Amygdala (tissue), 56 donors: ENCODE measurements around the gene EHBP1.

Experiments used
- DNase-seq, 56 donors: peaks; one replicate each; lab custom pipeline; 2025; lab: John Stamatoyannopoulos, UW

Gene EHBP1

DNA sequence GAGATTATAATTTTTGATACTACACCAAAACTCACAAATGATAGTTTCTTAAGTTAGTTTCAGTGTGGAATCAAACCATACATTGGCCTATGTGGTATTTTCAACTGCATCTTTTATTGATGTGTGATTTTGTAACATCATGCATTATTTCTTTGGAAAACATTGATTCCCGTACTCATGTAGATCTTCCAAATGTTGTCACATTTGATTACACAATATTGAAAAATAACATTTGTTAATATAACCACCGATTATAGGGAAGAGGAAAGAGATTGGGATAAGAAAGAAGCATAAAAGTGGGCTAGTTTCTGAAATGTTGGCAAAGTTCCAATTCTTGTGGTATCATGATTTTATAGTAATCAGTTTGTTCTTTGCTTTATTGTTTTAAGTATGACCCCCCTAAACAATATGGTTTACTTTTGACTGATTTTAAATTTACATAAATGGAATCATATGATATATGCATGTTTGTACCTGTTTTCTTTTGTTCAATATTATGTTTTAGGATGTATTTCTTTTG is 227.9 kb downstream of the EHBP1 start:
- DNase-seq = no peak

DNA sequence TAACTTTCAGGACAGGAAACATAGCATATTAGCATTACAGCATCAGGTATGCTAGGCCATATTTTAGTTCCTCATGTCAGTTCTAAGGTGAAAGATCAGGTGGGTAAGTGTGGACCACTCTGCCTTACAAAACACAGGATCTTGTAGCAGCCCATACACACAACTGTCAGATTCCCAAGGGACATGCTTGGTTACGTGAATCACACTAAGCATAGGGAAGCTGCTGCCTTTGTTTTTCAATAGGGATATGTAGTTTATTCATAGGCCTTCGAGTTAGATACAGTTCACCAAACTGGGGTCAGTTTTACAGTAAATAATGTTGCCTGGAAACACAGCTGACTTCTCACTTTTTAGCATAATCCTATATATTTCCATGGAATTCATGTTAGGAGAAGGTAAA is 229.0 kb downstream of the EHBP1 start:
- no peak for DNase-seq

DNA sequence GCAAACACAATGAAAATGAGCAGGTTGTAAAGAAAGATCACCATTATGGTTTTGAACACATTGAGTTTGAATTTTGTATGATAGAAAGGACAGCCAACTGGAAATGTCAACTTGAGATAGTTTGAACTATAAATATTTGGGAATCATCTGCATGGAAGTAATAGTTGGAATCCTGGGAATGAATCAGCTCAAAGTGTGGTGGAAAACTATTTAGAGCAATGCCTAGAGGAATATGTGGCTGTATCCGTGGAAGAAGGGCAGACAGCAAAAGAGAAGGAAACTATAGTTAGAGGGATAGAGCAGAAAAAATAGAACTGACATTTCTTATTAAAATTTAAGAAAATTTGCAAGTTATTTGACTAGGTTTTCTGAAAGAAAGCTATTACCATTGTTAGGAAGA is 232.6 kb downstream of the EHBP1 start:
- no peak for DNase-seq

DNA sequence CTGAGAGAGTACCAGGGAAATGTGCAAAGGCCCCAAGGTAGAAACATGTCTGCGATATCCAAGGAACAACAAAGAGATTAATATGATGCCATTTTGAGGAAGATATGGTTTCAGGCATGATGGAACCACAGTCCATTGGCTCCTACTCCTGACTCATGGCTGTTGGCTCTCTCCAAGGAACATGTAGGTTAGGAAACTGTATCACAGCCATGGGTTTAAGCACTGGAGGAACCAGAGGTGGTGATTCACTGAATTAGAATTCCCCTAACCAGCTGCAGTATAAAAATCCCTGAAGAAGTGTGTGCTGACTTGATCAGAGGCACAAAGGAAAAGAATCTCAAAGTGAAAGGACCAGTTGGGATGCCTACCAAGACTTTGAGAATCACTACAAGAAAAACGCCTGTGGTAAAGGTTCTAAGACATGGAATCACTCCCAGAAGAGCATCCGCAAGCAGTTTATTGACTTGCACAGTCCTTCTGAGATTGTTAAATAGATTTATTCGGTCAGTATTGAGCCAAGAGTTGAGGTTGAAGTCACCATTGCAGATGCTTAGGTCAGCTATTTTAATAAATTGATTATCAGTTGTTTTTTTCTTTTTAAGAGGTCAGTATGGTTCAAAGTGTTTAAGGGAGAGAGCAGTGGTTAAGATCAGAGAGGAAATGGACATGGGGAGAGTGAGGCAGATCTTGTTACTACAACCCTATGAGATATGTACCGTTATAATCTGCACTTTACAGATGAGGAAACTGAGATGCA is 234.4 kb downstream of the EHBP1 start:
- no peak for DNase-seq

DNA sequence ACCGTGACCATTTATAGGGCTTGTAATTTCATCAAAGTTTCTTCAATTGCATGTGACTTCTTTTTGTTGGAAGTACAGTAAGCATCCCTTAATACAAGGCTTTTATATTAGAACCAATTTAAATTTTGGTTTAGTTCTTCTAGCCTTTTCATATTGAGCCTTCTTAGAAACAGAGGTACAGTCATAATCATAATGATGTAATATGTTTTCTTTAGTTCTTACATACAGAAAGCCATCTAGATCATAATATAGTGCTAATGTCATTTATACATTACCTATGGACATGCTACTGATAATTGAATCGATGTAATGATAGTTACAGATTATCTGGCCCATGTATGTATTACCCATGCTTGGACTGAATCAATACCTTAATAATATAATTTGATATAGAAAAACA is 235.2 kb downstream of the EHBP1 start:
- DNase-seq = no peak

DNA sequence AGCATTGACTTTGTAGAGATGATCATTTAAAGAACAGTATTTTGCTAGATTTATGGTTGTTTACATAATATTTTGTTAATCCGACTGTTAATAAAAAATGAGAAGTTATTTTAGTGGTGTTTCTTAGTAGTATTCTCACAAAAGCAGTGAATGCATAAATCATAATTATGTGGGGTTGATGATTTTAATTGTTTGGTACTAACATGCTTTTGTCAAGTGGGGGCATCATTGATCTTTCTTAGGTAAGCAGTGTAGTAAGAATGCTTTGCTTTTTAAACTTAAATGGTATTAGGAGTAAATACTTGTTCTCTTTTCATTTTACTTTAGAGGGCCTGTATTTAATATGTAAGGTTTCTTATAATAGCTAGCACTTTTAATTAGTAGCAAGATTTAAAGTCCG is 235.9 kb downstream of the EHBP1 start:
- no peak for DNase-seq

DNA sequence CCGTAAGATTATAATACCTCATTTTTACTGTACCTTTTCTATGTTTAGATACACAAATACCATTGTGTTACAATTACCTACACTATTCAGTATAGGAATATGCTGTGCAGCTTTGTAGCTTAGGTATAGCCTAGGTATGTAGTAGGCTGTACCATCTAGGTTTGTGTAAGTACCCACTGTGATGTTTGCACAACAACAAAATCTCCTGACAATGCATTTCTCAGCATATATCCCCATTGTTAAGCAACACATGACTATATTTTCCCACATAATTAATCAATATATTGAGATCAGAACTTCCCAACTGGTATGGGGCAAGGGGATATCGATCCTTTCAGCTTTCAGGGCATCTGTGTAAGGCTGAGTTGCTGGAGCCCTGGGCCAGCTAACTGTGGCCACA is 238.8 kb downstream of the EHBP1 start:
- no peak for DNase-seq

DNA sequence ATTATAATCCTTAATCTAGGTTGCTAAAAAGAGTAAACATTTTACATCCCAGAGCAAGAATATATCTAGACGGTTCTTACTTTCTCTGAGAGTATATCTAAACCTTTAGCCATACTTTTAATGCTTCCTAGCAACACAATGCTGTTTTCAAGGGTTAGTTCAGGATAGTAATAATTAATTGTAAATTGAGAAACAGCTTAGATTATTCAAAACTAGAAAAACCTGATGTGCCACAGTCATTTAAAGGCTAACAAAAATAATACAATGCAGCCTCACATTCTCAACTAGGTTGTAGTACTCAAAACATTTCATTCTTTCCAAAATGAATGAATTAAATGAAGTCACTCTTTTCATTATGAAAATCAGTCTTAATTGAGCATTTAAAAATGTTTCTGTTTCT is 241.9 kb downstream of the EHBP1 start:
- no peak for DNase-seq

DNA sequence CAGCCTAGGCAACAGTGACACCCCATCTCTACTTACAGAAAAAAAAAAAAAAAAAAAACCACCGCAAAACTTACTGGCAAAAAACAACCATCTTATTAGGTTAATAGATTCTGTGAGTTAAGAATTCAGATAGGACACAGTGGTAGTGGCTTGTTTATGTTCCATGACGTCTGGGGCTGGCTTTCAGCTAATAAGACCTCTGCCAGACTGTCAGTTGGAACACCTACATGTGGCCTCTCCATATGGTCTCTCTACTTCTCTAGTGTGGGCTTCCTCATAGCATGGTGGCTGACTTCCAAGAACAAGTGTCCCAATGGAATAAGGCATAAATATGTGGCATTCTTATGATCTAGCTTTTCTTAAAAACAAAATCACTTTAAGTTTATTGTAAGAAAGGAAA is 251.1 kb downstream of the EHBP1 start:
- peak in 1 of 56 donors; percentile 29 for DNase-seq

DNA sequence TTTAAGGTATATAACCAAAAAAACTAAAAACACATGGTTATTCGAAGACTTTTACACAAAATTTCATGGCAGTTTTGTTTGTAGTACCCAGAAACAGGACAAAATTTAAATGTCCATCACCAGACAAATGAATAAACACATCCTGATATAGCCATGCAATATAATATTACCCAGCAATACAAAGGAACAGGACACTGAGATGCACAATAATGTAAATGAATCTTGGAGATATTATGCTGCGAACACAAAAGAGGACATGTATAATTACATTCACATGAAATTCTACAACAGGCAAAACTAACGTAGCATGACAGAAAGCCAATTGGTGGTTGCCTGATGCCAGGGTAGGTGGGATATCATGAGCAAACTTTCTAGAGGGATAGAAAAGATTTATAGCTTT is 252.7 kb downstream of the EHBP1 start:
- no peak for DNase-seq

DNA sequence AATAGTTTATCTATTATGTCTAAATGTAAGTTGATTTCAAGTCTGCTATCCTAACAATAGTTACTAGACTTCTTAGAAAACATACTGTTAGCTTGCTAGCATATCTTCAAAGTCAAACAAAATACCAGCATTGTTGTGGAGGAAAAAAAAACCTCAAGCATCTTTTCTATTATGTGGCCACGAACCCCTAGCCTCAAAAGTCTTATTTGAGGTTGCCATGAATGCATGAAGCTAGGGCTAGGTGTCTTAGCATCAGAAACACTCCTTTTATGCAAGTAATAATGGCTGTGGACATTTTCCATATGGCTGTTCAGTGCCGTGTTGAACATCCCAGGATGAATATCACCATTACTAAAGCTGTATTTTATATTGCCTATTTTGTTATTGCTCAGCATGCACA is 258.5 kb downstream of the EHBP1 start:
- DNase-seq = no peak

DNA sequence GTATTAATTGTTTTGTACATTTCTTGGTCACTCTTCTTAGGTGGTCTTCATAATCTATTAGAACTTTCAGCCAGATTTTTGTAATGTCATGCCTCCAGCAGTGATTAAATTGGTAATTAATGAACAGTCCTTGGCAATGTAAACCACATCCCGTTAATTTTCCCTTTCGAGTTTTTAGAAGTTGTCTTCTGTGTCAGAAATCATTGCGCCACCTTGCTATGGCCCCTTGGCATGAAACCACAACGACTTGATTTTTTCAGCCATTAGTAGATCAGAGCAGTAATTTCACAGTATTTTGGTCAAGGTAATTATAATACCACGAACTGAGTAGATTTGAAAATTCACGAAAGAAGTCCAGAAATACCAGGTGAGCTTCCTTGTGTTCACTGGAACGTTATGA is 259.2 kb downstream of the EHBP1 start:
- DNase-seq = no peak

DNA sequence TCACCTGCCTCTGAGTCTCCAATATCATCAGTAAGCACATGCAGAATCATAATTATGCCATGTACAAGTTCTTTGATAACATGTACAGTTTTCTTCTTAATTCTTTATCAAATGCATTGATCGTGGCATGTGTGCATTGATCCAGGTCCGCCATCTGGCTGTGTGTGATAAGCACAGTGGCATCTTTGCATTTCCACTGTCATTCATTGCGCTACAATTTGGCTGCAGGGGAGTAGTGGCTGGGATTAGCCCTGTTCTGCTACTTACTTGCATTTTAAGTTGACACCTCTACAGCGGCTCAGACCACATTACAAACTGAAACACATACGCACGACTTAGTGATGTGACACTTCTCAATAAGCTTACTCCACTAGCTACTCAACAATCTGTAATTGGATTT is 261.5 kb downstream of the EHBP1 start:
- no peak for DNase-seq

DNA sequence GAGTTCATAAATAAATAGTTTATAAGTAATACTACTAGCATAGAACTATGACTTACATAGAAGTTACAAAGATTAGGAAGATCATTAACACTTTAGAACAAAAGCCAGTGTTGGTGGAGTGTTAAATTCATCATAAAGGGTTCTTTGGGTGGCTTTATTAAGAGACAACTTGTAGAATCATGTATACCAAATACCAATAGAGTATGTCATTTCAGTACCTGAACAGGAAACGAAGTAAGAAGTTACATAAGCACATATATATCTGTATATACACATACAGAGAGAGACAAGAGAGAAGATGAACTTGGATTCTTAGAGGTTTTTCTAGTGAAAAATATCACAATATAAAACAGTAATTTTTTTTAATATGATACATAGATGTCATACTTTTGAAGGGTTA is 262.7 kb downstream of the EHBP1 start:
- no peak for DNase-seq

DNA sequence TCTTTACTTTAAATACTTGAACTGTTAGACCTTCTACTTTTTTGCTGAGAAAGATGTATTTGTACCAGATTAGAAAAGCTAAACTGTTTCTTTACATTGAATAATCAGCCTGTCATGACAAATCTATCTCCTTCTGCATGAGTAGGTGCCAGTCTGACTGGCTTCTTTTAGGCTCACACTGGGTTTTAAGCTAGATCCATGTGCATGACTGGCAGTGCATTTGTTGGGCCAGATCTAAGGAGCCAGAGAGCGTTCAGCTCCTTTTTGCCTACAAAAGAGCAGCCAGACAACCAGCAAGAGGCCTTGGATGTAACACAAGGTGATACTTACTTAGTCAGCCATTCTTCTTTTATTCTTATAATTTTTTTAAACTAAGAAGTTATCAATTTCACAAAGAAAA is 263.2 kb downstream of the EHBP1 start:
- no peak for DNase-seq

DNA sequence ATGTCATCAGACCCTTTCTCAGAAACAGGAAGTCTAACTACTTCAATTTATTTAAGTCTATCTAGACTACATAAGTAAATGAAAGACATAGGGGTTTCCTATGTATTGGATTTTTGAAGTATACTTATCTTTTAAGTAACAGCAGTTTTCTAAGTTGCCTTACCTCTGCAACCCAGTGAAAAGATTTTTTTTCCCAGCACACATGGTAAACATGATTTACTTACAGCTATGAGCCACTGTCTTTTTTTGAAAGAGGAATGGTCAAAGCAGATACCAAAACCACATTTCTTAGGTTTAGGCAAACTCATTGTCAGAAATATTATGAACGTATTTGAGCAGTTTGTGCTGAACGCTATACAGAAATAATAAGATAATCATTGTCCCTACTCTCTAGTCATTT is 266.4 kb downstream of the EHBP1 start:
- DNase-seq = no peak

DNA sequence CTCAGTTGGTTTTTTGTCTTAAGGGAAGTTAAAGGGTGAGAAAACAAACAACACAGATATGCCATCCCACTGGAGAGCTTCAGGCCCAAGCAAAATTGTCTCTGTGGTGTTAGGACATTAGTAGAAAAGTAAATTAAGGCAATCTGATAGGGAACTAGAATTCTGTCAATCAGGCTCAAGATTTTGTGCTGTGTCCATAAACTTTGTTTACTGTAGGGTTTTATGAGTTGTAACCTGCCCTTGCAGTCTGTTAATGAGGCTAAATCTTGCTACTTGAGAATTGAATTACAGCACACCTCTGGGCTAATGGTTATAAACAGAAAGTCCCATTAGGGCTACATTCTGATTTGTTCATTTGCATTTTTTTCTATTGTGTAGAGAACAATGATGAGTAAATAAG is 267.1 kb downstream of the EHBP1 start:
- no peak for DNase-seq

DNA sequence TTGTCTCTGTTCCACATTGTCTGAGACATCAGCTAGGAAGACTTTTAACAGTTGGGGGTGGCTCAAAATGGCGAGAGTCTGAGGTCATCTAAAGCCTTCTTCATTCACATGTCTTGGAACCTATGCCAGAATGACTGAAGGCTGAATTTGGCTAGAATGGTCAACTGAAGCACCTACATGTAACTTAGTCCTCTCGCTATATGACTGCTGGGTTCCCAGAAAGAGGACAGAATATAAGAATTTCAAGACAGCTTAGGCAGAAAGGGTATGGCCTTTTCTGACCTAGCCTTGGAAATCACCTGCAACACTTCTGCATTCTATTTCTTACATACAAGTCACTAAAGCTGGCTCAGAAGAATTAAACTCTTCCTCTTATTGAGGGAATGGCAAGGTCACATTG is 269.5 kb downstream of the EHBP1 start:
- no peak for DNase-seq

DNA sequence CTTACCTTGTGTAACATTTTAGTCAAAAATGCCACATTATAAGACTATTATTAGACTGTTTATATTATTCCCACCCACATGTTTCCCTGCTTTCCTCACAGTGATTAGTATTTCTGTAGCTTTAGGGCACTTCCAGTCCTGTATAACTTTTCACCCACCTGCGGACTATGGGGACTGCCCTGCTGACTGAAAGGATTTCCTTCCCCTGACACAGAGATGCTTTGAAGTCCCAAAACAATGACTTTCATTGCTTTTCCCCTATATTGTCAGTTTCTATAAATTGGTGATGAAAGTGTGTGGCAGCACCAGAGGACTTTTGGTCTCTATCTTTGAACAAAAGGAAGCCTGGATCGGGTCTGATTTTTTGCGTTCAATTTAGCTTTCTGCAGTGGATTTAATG is 286.1 kb downstream of the EHBP1 start:
- no peak for DNase-seq

DNA sequence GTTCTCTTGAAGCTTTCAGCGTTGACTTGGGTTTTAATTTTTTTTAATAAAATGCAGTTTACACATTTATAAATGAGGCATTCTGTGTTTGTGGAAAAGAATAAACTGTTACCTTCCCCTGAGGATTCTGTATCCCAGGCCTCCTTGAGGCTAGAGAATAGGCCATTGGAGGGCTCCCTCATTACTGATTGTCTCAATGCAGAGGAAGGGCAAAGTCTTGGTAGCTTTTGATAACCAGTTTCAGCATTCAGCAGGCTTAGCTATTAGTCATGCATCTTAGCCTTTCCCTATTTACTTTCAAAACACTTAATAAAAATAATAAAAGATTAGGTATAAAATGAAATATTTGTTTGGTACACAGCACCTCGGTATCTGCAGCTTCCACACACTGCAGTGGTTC is 287.0 kb downstream of the EHBP1 start:
- no peak for DNase-seq

DNA sequence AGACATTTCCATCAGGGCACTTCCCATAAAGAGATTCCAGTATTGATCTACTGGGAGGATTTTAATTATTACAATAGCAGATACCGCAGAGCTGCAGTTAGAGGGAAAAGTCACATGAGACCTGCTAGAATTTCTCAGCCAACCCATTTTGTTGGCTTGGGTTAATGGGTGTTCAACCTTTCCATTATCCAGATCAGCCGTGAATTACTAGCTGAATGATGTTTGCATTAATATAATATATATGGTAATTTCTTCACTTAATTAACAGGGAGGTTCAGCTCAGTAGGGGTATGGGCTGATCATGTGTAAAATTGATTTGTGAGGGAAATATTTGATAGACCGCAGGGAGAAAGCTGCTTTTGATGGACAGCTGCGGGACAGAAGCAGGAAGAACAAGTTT is 288.7 kb downstream of the EHBP1 start:
- no peak for DNase-seq

DNA sequence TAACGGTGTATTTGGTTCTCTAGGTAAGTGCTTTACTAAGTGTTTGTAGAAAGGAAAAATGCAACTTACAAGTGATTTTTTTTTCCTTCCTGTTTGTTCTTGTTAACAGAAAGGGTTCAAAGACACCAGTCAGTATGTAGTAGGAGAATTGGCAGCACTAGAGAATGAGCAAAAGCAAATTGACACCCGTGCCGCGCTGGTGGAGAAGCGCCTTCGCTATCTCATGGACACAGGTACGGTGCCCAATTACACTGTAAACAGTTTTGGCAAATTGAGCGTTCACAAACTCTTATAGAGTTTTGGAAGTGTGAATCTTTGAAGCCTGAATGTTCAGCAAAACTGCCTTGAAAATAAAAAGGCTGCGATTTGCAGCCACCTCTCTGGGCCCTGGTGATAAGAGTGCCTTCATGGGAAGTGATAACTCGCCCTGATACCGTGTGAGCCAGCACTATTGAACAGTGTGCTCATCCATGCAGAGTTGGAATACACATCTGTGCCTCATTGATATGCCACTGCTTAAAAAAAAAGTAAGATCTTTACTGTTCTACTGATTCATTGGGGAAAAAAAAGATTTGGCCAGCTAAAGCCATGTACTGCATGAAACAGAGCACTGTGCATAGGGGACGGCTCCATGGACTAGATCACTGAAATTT is 291.1 kb downstream of the EHBP1 start:
- DNase-seq = no peak
